H1 (cell line): ENCODE data around the gene TBC1D4. TPM values are rescaled to one million over a fixed set of nuclear protein-coding genes. Genes with fewer than 3 reads are reported as not detected.

Source experiments
- polyA plus RNA-seq, 7 experiments: library from polyadenylated mRNA; depleted of rRNA in 3 of 7; stranded (reverse) in 5 of 7; unstranded in 2 of 7; fragments of >200 nt in 5 of 7; fragments of 200-250 nt in 2 of 7; gene quantifications; 1 replicate in 5 of 7; 2 replicates in 1 of 7; 4 replicates in 1 of 7; pipeline versions ENCODE4 v1.2.1 to v1.2.3, GENCODE V29; 2011 to 2013; ENCODE audit warnings: missing spikeins in 2 of 7, mixed read lengths in 2 of 7
- total RNA-seq: library from RNA; stranded (reverse); fragmentation: NEBNext Ultra II Directional; extraction: Animal tissue kit (Norgen Biotek cat#: 25700); gene quantifications from 2 replicates; pipeline ENCODE4 v1.2.1, GENCODE V29; 2021
- TF ChIP-seq, protein P1 (sequence below), 3 experiments: IDR thresholded peaks; 1 replicate in 2 of 3; 2 replicates in 1 of 3; pipeline versions ENCODE4 v1.5.1 to v1.6.1; 2011; ENCODE audit warnings: low read length in 3 of 3, mild to moderate bottlenecking in 3 of 3, inconsistent platforms in 2 of 3, low read depth in 1 of 3, moderate library complexity in 1 of 3; ENCODE audit not compliant: insufficient read depth in 1 of 3; ENCODE audit errors: control extremely low read depth in 1 of 3

Gene TBC1D4
- total and polyA plus RNA-seq, 2 of the 8 experiments (the other 6 are each of a cell fraction or from before 2014, with no cell fraction given), result 16.7 to 39.0 TPM

DNA sequence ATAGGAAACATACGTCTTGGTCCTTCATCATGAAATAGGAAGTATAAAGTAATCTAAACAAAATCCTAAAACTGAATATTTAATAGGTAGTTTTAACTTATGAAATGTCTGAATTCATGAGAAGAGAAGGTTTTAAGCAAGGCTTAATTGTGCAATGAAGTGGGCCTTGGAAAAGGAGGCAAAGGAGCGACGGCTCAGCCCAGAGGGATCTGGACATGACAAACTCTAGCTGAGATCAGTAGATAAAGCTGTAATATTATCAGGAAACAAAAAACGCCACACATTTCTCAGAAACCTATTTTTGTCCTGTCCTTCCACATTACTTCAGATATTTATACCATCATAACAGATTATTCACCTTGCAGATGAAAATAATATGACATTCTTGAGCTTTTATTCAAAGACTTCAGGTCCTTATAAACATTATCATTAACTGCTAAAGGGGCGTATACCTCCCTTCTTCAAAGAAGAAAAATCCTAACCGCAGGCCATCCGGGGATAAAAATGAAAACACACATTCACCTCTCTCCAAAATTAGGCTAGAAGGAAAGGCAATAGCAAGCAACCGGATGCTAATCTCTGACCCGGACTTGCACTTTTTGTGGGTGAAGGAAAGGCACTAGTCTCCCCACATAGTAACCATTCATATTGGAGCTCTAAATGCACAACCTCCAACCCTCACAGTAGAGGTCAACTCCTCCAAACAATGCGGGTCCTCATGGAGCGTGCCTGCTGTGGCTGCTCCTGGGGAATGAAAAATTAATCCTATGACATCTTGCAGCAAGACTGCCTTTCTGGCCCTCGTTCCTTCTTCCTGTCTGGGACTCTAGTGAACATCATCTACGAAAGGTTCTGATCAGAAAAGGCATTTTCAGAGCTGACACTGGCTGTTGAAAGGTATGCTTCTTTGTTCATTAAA is 108.8 kb downstream of the TBC1D4 start (continued):
- TF ChIP-seq, protein P1, sequence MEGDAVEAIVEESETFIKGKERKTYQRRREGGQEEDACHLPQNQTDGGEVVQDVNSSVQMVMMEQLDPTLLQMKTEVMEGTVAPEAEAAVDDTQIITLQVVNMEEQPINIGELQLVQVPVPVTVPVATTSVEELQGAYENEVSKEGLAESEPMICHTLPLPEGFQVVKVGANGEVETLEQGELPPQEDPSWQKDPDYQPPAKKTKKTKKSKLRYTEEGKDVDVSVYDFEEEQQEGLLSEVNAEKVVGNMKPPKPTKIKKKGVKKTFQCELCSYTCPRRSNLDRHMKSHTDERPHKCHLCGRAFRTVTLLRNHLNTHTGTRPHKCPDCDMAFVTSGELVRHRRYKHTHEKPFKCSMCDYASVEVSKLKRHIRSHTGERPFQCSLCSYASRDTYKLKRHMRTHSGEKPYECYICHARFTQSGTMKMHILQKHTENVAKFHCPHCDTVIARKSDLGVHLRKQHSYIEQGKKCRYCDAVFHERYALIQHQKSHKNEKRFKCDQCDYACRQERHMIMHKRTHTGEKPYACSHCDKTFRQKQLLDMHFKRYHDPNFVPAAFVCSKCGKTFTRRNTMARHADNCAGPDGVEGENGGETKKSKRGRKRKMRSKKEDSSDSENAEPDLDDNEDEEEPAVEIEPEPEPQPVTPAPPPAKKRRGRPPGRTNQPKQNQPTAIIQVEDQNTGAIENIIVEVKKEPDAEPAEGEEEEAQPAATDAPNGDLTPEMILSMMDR (IDR thresholded peaks at IDR 0.05; ENCODE audit: control extremely low read depth in 1 of 3, insufficient read depth in 1 of 3, low read depth in 1 of 3, low read length in 3 of 3), result no peak
